ENCODE results near the gene VDAC2.
"Not testable (repeated sequence)": the region's sequence is repeated elsewhere in the genome, so short reads cannot be mapped to it uniquely, and the experiment has no call there.

VDAC2 gene

GRCh38 chr10:75210282-75211006 is at the start of gene VDAC2:
VDAC2 (plus strand) TSS chr10:75210796; CDS start chr10:75211159, 363 bp downstream.
- peak; percentile 95 for DNase-seq

GRCh38 chr10:75165684-75166622 is 44.6 kb upstream of the VDAC2 start:
- no peak for DNase-seq

- DNase-seq, result no peak
These were observed 44.0 kb upstream of the VDAC2 start for GRCh38 chr10:75166623-75166972.

- DNase-seq, result no peak
These were observed 42.3 kb upstream of the VDAC2 start for GRCh38 chr10:75168275-75168674.

GRCh38 chr10:75170215-75170614 is 40.4 kb upstream of the VDAC2 start:
- no peak for DNase-seq

- no peak for DNase-seq
These were observed 35.5 kb upstream of the VDAC2 start for GRCh38 chr10:75175046-75175445.

- DNase-seq, result no peak
These were observed 34.5 kb upstream of the VDAC2 start for GRCh38 chr10:75176046-75176445.

GRCh38 chr10:75176736-75177135 is 33.9 kb upstream of the VDAC2 start:
- no peak for DNase-seq

- DNase-seq, result no peak
These were observed 30.9 kb upstream of the VDAC2 start for GRCh38 chr10:75179657-75180177.

- DNase-seq, result no peak
These were observed 30.0 kb upstream of the VDAC2 start for GRCh38 chr10:75180592-75180991.

- no peak for DNase-seq
These were observed 29.5 kb upstream of the VDAC2 start for GRCh38 chr10:75181073-75181472.

GRCh38 chr10:75186310-75186709 is 24.3 kb upstream of the VDAC2 start:
- no peak for DNase-seq

- DNase-seq, result peak; percentile 77
These were observed 22.6 kb upstream of the VDAC2 start for GRCh38 chr10:75187961-75188426.

GRCh38 chr10:75188522-75188921 is 22.1 kb upstream of the VDAC2 start:
- DNase-seq, result not testable (repeated sequence)

- no peak for DNase-seq
These were observed 21.1 kb upstream of the VDAC2 start for GRCh38 chr10:75189266-75190096.

GRCh38 chr10:75191821-75192568 is 18.6 kb upstream of the VDAC2 start:
- DNase-seq, result peak; percentile 41

- not testable (repeated sequence) for DNase-seq
These were observed 16.0 kb upstream of the VDAC2 start for GRCh38 chr10:75194625-75195024.

- no peak for DNase-seq
These were observed 15.4 kb upstream of the VDAC2 start for GRCh38 chr10:75195035-75195763.

GRCh38 chr10:75197066-75197465 is 13.5 kb upstream of the VDAC2 start:
- no peak for DNase-seq

GRCh38 chr10:75197906-75198305 is 12.7 kb upstream of the VDAC2 start:
- DNase-seq, result no peak

GRCh38 chr10:75199949-75200348 is 10.6 kb upstream of the VDAC2 start:
- DNase-seq, result not testable (repeated sequence)

Measured in CD4-positive, alpha-beta T cell treated with Interleukin-15 for 1 hour (primary cell).